Stimulated activated CD4-positive, alpha-beta T cell treated with anti-CD3 and anti-CD28 coated beads, Interleukin-1b, Interleukin-23, amount 100 ng/mL, for 1 hour (primary cell): ENCODE results near the gene FOXN3.
"Not testable (repeated sequence)": the region's sequence is repeated elsewhere in the genome, so short reads cannot be mapped to it uniquely, and the experiment has no call there.

Experiments used
- DNase-seq, 2 donors: peaks; one replicate each; pipeline ENCODE4 v3.0.0-alpha.2; 2020; ENCODE audit warnings: low read depth in 2 of 2

FOXN3 gene

DNA sequence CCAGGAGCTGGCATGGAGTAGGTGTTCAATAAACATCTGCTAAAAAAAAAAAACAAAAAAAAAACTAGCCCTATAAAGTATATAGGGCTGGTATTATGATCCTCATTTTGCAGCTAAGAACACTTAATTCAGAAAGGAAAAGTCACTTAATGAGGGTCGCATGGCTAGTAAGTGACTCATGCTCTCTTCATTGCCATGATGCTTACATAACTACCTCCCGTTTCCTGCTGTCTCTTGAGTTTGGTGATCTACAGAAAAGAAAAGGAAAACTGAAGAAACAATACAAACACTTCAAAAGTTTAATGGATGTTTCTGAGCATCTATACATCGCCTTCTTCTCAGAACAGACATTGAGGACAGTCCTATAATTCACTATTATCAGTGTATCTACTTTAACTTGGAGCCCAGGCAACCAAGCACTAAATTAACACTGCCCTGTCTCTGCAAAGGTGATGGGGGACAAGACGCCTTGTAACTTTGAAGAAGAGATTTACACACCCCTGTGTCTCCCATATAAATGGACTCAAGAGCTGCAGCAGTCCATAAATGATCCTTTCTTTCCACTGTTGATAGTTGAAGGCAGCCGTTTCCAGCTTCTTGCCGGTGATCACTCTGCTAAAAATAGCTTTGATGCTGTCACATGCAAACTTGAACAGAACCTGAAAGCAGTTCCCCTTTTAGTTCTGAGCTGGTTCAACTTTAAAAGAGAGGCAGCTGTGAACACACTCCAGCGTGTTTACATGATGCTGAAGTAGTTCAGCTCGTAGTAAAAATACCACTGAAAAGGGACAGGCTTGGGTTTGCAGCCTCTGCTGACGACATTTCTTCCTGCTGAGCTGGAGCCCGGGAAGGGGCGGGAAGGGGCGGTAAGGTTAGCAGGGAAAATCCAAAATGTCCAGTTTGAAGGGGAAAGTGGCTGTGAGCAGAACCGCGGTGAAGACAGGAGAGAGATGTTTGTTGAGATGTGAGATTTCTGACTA, 113.3 kb downstream of the FOXN3 start:
- DNase-seq: no peak

DNA sequence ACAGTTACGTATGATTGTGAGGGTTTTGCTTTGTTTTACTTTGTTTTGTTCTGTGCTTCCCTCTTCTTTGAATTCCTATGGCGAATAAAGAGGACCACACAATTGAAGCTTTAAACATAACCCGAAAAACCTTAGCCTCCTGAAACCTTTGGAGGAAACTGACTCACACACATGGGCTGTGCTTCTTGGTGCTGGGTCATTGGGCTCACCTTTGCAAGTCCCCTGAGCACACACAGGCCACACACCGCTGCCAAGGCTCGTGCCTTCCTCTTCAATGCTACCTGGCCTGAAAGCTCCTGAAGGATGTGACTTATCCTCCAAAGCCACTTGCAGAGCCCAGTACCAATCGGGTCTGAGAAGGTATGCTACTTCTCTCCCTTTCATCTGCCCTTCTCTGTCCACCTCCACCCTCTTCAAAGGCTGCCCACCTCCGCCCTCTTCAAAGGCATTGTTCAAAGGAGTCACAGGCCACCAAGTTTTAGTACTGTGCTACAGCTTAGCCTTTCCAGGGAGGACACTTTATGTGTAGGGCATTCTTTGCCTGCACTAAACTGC, 114.6 kb downstream of the FOXN3 start:
- no peak for DNase-seq

DNA sequence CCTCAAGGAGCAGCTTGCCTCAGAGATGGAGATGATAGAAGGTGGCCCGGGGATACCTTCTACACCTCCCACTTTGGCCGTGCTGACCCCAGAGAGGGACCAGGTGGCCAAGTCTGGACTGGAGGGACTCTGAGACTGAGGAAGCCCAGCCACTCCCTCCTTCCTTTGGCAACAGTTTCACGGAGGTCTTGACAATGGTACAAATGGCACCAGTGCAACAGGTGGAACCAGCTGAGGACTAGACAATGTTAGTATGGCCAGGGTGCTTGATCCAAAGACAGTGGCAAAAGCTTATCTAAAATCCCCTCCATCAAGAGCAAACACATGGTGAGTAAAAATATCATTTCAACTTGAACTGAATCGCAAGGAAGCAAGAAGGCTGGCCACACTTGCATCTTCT, 117.4 kb downstream of the FOXN3 start:
- no peak for DNase-seq

DNA sequence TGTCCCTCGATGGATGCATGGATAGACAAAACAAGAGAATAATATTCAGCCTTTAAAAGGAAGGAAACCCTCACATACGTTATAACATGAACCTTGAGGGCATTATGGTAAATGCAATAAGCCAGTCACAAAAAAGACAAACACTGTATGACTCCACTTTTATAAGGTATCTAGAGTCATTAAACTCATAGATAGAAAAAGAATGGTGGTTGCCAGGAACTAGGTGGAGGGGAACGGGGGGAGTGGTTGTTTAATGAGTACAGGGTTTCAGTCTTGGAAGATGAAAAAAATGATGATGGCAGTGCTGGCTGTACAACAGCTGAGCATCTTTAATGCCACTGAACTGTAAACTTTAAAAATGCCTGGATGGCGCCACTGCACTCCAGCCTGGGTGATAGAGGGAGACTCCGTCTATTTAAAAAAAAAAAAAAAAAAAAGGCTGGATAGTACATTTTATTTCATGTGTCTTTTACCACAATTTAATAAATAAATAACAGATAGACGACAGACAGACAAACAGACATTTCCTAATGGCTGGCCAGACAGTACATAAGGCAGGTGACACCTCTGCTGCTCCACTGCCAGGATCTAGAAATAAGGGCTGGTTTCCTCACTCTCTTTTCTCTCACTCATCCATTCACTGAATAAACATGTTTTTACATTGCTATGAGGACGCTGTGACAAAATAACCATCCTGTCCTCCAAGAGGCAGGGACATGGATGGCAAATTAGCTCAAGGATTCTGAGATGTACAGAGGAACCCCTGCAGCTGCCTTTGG, 118.8 kb downstream of the FOXN3 start:
- DNase-seq: no peak

- no peak for DNase-seq
Observed at GRCh38 chr14:89296281-89296745, 120.7 kb downstream of the FOXN3 start.

DNA sequence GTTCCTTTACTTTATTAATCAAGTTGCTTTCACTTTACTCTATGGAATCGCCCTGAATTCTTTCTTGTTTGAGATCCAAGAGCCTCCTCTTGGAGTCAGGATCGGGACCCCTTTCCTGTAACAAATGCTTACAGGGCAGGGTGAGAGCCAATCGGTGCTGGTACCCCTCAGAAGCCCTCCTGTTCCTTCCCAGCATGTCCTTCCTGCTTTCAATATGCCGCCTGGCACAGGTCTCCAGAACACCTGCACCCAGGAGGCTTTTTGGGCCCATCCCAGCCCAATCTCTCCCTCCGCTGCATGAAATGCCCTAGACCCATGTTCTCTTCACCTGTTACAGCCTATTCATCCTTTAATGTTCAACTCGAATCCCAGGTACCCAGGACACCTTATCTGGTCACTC, 122.2 kb downstream of the FOXN3 start:
- no peak for DNase-seq

- not testable (repeated sequence) for DNase-seq
Observed at GRCh38 chr14:89294469-89294868, 122.6 kb downstream of the FOXN3 start.

GRCh38 chr14:89294060-89294459, 123.0 kb downstream of the FOXN3 start:
- DNase-seq: no peak

DNA sequence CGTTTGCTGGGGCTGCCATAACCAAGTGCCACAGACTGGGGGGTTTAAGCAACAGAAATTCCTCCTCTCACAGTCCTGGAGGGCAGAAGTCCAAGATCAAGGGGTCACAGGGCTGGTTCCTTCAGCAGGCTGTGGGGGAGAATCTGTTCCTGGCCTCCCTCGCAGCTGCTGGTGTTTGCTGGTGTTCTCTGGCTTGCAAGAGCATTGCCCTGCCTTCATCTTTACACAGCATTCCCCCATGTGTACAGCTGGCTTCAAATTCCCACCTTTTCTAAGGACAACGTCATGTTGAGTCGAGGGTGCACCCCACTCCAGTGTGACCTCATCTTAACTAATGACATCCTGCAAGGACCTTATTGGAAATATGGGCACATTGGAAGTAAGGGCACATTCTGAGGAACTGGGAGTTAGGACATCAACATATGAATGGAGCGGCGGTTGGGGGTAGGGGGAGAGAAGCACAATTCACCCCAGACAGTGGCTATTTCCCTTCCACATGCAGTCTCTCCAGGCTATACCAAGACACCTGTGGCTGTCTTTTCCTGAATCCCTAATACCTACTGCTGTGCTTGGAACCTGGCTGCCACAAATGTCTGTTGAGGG, 123.6 kb downstream of the FOXN3 start:
- DNase-seq: no peak

GRCh38 chr14:89292579-89293313, 124.3 kb downstream of the FOXN3 start:
- no peak for DNase-seq

GRCh38 chr14:89291351-89291940, 125.6 kb downstream of the FOXN3 start:
- no peak for DNase-seq

DNA sequence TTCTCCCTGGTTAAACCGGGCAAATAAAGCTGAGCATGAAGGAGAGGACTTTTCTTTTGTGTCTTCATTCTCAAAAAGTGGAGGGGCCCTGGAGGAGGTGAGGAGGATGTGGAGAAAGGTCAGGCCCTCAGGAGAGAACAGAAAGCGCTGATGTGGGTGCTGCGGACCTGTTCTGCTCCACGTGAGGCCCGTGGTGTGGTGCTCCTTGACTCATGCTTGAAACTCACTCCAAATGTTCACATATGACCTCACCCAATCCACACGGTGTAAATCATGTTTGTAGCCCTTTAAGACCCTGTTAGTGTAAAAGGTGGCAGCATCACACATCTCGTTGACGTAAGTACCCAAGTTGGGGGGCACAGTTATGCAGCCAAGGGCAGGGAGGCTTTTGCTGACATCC, 126.2 kb downstream of the FOXN3 start:
- no peak for DNase-seq

DNA sequence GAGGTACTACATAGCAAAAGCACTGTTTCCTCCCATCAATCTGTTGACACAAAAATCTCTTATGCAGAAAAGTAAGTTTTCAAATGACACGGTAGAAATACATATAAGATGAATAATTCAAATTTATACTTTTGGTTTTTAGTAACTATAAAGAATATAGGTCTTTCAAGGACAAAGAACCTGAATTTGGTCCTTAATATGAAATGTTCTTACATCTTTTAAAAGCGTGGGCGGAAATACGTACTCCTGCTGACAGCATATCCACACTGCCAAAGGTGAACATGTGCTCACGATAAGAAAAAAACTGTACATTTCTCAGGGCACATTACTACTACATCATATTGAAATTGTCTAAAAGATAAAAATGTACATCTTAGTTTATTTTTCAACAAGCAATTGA, 127.6 kb downstream of the FOXN3 start:
- DNase-seq: no peak

DNA sequence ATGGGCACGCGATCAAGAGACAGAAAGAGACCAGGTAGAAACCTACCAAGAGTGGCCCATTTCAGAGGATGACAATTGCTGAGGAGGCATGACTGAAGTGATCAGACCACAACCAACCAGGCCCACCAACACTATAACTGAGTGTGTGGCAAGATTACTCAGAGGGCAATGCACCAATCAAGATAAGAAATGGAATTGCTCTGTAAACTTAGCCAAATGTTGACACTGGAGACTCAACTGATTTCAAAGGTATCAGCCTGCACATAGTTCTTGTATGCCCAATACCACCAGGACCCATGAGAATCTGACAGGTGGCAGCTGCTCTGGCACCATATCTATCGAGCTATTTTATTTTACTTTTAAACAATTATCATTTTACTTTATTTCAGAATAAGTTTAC, 128.9 kb downstream of the FOXN3 start:
- no peak for DNase-seq

- no peak for DNase-seq
Observed at GRCh38 chr14:89284333-89285058, 132.5 kb downstream of the FOXN3 start.

GRCh38 chr14:89283327-89284060, 133.5 kb downstream of the FOXN3 start:
- DNase-seq: no peak

DNA sequence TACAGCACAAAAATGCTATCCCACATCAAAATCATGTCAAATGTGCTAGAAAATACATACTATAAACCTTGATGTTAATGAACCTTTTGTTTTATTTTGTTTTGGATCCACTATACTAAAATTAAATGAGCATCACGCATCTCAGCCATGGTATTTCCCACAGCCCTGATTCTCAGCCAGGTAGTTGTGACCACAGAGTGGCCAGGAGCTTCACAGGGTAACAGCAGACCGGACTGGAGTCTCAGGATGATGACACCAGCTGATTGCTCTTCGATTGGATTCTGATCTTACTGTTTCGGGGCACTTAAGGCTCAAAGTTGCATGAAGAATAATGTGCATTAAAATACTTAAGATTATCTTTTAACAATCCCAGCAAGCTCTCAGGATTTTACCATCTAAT, 134.8 kb downstream of the FOXN3 start:
- no peak for DNase-seq

DNA sequence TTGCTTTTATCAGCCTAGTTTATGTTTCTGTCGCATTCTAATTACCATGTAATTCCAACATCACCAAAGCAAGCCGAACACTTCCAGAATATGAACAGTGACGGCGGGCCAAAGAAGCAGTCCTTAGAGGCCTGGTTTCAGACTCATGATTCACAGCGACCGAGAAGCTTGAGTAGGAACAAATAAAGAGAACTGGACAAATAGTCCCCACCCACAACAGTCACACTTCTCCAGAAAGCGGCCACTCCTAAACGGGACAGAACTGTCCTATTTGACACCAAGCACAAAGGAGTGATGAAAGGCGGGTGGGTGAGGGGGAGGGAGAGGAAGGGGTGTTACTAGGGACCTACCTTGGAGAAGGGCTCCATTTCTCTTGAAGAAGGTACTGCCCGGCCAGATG, 136.4 kb downstream of the FOXN3 start:
- no peak for DNase-seq

GRCh38 chr14:89279649-89280232, 137.3 kb downstream of the FOXN3 start:
- DNase-seq: no peak
